Measurements from ENCODE around the gene MYCN.

MYCN gene

DNA sequence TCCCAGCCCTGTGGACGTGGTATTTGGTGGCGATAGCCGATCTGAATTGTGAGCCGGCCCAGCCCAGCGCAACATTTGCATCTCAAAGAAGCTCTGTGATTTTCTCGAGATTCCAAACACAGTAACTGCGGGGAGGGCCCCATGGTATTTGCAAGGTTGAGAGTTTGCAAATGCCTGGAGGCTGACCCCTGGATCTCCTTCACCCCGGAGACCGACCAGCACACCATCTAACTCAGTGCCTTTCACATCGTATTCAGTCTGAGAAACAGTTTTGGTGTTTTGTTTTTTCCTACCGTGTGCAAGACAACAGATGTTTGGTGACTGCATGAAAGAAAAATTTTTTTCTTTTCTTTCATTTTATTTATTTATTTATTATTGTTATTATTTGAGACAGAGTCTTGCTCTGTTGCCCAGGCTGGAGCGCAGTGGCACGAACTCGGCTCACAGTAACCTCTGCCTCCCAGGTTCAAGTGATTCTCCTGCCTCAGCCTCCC lies 40.3 kb downstream of the MYCN start:
- no peak for FAIRE-seq

DNA sequence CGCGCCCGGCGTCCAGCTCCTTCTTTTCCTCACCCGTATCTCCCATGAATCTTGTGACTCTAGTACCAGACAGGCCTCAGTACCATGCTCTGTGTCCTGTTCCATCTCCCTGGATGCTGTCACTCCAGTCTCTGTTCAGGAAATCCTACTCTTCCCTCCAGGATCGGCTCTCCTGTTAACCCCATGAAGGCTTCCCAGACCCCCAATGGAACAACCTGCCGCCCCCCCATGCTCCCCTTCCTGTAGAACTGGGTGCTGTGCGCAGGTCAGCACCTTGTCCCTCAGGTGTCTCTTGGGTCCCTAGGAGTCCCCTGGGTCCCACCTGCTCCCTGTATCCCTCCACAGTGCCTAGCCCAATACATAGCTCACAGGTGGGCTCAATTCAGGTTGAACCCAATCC lies 41.3 kb downstream of the MYCN start:
- no peak for FAIRE-seq

DNA sequence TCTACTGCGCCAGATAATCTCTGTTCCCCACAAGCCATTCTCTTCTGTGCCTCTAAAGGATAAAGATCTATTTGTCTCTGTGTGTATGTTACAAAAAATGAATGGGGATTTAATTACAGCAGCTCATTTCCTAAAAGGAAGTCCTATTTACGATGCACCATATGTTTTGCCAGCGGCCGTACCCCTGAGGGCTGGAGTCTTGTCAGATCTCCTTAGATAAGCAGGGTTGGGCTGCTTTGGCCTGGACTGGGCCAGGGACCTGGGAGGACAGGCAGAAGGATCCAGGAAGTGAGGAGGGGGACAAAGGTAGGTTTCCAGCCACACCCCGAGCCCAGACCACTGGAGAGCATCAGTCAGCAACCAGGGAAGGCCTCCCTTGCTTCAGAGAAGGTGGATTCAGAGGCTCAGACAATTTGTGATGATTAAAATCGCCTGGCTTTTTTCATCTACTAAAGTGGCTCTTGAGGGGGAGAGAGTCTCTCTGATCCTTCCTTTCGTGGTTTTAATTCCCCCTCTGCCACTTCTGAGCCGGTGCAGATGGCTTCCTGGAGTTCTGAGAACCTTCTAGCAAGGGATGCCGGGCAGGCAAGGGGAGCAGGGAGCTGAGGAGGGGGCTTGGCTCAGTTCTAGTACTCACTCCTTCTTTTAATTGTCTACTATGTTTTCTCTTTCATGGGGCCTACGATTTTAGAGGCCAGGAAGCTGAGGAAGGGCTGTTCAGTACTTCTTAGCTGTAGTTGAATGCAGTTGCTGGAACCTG lies 42.1 kb downstream of the MYCN start:
- no peak for FAIRE-seq

DNA sequence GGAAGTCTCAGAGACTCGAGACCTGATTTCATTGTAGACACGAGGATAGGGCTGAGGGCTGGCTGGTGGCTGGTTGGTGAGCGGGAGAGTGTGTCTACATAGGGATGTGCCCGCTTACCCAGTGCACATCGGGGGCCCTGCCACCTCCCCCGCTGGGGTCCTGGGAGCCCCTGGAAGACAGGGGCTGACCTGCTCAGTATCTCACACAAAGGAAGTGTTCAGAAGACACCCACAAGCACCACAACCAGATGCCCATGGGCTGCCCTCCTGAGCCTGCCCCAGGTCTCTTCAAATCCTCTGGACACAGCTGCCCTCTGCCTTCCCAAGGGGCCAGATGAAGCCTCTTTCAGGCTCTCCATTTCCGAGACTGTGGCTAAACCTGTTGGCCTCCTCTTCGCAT lies 43.1 kb downstream of the MYCN start:
- no peak for FAIRE-seq

DNA sequence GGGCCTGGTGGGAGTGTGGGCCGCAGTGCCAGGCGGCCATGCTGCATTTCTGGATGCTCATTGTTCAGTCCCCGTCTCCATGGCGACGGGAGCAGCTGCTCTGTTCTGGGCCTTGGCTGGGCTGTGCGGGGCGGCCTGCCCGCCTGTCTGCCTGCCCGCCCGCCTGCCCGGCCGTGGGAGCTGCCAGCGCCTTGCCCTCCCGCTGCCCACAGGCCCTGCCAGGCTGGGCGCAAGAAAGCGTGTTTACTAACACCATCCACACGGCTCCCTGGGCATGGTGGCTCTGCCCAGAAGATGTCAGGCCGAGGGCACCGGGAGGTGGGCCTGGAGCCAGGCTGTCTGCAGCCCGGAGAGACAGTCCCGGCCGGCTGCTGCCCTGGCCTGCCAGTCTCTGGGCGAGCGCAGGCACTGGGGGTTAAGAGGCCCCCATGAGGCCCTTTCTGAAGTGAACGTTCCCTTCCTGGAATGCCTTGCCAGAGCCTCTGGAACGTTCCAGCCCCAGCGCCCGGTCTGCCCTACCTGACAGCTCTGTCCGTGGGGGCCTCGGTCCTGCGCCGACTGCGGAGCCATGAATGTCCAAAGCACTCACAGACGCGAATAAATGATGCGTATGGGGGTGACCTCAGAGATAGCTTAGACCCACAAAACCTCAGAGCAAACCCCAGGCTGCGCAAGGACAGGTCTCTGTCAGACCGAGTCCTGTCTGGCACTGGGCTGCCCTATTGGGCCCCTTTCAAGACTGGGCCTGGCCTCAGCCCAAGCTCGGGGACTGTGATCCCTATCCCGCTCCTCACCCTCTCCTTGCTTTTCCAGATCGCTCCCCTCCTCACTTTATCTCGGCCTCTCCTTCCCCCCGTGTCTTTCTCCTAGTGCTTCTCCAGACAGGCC lies 44.3 kb downstream of the MYCN start:
- no peak for FAIRE-seq

DNA sequence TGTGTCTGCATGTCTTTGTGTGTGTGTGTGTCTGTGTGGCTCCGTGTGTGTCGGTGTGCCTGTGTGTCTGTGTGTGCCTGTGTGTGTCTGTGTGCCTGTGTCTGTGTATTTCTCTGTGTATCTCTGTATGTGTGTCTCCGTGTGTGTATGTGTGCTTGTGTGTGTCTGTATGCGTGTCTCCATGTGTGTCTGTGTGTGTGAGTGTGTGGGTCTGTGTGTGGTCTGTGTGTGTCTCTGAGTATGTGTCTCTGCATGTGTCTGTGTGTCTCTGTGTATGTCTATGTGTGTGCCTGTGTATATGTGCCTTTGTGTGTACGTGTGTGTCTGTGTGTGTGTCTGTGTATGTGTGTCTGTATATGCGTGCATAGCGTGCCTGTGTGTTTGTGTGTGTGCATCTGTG lies 45.2 kb downstream of the MYCN start:
- no peak for FAIRE-seq

DNA sequence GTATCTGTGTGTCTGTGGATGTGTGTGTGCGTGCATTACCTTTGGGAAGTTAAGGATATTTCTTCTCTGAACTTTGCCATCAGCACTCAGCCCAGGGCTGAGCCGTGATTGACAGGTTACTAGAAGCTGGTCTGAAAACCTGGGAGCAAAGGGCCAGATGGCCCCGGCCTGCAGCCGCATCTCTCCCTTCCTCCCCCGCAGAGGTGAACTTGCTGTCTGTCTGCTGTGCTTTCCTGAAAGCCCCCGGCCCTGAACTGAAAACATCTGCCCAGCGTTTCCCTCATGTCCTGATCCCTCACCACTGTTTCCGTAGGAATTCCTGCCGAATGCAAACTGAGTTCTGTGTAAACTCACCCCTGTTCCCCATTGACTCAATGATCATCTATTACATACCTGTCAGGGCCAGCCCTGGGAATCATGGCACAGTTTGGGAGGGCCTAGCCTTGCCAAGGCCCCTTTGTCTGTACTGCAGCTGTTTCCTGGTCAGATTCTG lies 45.8 kb downstream of the MYCN start:
- no peak for FAIRE-seq

DNA sequence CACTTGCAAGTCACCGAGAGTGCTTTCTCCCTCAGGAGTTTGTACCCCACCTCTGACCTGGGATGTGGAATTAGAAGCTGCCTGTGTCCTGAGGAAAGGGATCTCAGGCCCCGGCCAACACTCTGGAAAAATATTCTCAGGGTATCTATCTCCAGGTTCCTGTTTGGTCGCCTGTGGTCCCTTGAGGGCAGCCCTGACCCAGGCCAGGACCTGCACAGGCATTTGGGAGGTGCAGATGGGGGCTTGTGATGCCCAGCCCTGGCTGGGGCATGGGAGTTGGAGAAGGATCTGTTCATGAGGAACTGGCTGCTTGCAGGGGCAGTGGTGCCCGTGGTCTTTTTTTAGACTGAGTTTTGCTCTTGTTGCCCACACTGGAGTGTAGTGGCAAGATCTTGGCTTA lies 46.3 kb downstream of the MYCN start:
- no peak for FAIRE-seq

DNA sequence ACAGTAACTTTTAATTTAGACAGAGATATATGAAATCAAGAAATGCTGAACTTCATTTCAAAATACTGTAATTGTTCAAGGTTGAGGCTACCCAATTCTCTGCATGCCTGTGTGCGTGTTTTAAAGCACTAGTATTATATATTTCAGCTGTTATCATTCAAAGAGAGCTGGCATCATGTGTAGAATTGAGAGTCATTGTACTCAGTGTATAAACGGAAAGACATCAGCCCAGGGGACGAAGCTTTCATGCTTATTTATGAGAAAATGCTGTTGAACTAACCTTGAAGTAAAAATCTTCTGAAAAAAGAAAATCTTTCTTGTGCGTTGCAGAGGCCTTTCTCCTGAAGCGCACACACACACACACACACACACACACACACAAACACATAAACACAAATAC lies 48.4 kb downstream of the MYCN start:
- no peak for FAIRE-seq

DNA sequence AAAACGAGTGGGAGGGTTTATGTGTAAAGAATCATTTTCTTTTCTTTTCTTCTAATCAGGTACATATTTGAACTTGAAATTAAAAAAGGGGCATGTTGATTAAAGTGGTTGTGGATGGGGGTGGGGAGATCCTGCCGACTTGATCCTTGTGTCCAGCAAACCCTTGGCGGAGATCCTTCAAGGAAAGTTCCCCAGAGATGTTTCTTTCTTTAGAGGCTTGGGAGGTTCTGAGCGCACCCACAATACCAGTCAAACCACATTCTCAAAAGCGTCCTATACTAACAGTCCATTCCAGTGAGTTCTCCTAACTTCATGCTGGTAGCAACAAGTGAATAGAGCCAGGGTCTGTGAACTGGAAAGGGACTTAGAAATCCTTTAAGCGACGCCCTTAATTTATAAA lies 49.2 kb downstream of the MYCN start:
- no peak for FAIRE-seq

DNA sequence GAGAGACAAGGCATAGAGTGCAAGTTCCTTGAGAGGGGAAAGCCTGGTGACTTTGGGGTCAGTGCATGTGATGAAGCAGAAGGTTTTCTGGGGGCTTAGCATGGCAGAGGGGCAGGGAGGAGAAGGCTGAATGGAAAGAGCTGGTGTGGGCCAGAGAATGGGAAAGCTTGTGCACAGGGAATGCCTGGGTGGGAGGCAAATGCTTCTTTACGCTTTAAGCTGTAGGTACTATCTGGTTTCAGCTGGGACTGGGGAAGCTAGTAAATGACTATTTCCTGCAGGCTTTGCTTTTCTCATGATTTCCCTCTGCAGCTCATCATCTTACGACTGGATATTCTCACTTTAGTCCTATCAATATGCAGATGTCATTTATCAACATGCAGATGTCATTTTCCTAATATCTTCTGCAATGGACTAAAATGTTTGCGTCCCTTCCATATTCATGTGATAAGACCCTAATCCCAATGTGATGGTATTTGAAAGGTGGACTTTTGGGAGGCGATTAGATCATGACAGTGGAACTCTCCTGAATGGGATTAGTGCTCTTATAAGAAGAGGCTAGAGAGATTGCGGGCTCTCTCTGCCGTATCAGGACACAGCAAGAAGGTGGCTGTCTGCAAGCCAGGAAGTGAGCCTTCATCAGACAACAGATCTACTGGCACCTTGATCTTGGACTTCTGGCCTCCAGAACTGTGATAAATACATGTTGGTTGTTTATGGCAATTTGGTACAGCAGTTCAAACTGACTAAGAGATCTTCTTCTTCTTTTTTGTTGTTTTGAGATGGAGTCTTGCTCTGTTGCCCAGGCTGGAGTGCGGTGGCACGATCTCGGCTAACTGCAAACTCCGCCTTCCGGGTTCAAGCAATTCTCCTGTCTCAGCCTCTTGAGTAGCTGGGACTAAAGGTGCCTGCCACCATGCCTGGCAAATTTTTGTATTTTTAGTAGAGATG lies 50.1 kb downstream of the MYCN start:
- FAIRE-seq = no peak

DNA sequence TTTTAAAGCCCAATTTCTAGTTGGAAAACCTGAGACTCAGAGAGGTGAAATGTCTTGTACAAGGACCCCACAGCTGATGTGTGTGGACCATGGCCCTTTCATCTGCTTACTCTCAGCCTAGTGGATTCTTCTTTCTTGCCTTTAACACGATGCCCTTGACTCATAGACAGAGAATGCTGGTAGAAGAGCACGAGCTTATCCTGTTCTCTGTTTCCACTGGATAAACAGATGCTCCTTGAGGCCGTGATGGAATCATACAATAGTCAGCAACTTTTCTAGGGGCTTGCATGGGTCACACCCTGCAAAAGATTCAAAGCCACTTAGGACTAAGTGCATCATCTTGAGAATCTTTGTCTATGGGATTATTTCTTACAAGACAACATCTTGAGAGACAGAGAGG lies 50.9 kb downstream of the MYCN start:
- no peak for FAIRE-seq

DNA sequence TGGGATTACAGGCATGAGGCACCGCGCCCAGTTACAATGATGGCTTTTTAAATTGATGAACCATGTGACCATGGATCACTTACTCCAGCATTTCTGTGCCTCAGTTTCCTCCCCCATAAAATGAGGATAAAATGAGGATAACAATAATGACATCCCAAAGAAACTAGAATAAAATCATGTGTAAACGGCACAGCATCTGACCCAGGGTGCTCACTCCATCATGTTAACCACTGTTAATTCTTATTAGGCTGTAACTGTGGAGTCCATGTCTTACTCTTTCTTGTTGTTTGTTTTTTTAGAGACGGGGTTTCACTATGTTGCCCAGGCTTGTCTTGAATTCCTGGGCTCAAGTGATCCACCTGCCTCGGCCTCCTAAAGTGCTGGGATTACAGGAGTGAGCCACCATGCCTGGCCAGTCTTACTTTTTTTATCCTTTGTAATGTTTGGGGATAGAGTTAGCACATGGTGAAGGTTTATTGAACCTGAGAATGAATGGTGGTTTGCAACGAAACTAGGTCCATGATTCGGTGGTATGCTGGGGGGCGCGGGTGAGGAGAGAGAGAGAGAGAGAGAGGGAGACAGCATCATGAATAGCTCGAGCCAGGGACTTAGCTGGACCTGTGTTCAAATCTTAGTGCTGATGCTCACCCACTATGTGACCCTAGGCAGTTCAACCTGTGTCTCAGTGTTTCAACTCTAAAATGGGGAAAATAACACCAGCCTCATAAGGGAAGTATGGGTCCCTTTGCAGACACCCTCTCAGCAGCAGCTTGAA lies 52.3 kb downstream of the MYCN start:
- no peak for FAIRE-seq

DNA sequence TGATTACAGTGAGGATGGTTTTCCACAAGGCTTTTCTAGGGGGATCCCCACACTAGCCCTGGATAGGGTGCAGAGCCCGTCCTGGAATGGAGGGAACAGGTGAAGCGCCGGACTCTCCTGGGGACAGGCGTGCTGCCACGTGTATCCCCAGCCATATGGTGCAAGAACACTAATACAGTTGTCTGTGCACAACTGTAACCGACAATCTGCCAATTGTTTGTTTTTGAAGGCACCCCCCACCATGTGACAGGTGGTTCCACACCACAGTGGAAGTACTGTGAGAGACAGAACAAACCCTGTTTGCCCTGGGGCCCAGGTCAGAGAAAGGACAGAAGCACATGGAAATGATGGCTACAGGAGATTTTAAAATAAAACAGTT lies 52.9 kb downstream of the MYCN start:
- FAIRE-seq = no peak

DNA sequence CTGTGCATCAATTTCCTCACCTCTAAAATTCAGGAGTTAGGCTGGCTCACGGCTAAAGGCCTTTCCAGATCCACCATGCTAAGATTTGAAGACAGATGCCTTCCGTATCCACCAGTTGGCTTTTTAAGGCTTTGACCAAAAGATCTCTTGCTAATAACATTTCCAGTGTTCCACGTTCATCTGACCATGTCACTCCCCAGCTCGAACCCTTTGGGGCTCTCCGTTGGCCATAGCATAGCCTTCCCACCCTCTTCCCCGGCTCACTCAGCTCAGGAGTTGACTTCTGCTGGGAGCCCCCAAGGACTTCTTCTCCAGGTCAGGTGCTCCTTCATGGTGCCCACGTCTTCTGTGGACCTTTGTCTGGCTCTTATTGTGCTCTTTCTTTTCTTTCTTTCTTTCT lies 53.3 kb downstream of the MYCN start:
- FAIRE-seq = no peak

DNA sequence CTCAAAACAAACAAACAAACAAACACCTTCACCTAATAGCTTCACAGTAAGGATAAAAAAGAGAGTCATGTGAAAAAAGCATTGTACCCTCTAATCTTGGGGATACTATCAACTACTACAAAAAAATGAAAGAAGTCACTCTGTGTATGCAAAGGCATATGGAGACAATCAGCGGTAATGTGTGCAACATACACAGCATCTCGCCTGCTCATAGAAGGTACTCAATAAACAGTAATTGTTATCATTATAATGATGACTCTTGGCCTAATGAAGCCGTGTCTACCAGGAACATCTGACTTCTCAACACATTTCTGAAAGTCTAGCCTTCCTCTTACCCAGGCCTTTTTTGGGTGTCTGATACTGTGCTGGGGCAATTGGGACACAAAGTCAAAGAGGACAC lies 55.3 kb downstream of the MYCN start:
- FAIRE-seq = no peak

Measured in colon (tissue), 2 donors.